Measurements from ENCODE around the gene LRP3.
"Not testable (repeated sequence)": the region's sequence is repeated elsewhere in the genome, so short reads cannot be mapped to it uniquely, and the experiment has no call there.

LRP3 gene

GRCh38 chr19:33189453-33189852, 4.7 kb upstream of the LRP3 start:
- ChIA-PET POLR2A (interaction anchor here (1.7 kb wide), 1 partner anchor 13 kb away, joined by 5 read pairs; no protein-coding TSS in a partner anchor), CTCF (interaction anchor here (0.9 kb wide), 1 partner anchor 55 kb away, joined by 3 read pairs; no protein-coding TSS in a partner anchor)
- TF ChIP-seq L3MBTL2 (conservative IDR thresholded peaks at IDR 0.05): no peak
- TF ChIP-seq FOXM1 (IDR thresholded peaks at IDR 0.05; ENCODE audit: borderline replicate concordance): no peak
- TF ChIP-seq ARNT (IDR thresholded peaks at IDR 0.05): no peak
- no peak for TF ChIP-seq LEF1 (IDR thresholded peaks at IDR 0.05; ENCODE audit: borderline replicate concordance)
- no peak for TF ChIP-seq BHLHE40 (IDR thresholded peaks at IDR 0.05; ENCODE audit: borderline replicate concordance)
- no peak for TF ChIP-seq SP1 (IDR thresholded peaks at IDR 0.05)
- DNase-seq (ENCODE audit: extremely low spot score): no peak

- CTCF ChIA-PET: interaction anchor here (1.0 kb wide), 1 partner anchor 15 kb away, joined by 3 read pairs; no protein-coding TSS in a partner anchor
- DNase-seq (ENCODE audit: extremely low spot score); POLR2A ChIA-PET: not testable (repeated sequence)
These were observed 3.0 kb upstream of the LRP3 start for GRCh38 chr19:33191092-33191491.

- ChIA-PET CTCF (interaction anchor here (1.0 kb wide), 2 partner anchors 15 to 51 kb away, joined by 3 read pairs; no protein-coding TSS in a partner anchor), POLR2A (no interaction called here)
- TF ChIP-seq BHLHE40 (IDR thresholded peaks at IDR 0.05; ENCODE audit: borderline replicate concordance) (no peak), FOXM1 (IDR thresholded peaks at IDR 0.05; ENCODE audit: borderline replicate concordance) (no peak), ZNF384 (IDR thresholded peaks at IDR 0.05) (no peak)
- DNase-seq (ENCODE audit: extremely low spot score): no peak
These were observed 2.6 kb upstream of the LRP3 start for GRCh38 chr19:33191501-33191900.

- ChIA-PET CTCF (interaction anchor here (1.0 kb wide), 2 partner anchors 16 to 51 kb away, joined by 3 read pairs; no protein-coding TSS in a partner anchor), POLR2A (no interaction called here)
These were observed 2.1 kb upstream of the LRP3 start for GRCh38 chr19:33192010-33192409.

GRCh38 chr19:33193269-33193864, 763 bp upstream of the LRP3 start:
- POLR2A ChIA-PET: interaction anchor here (0.8 to 1.0 kb wide), 2 partner anchors 17 kb away, joined by 3 read pairs; no protein-coding TSS in a partner anchor
- TF ChIP-seq L3MBTL2 (conservative IDR thresholded peaks at IDR 0.05) (no peak), CTBP1 (IDR thresholded peaks at IDR 0.05; ENCODE audit: borderline replicate concordance) (no peak), BHLHE40 (IDR thresholded peaks at IDR 0.05; ENCODE audit: borderline replicate concordance) (no peak), ARNT (IDR thresholded peaks at IDR 0.05) (no peak), SP1 (IDR thresholded peaks at IDR 0.05) (no peak), LEF1 (IDR thresholded peaks at IDR 0.05; ENCODE audit: borderline replicate concordance) (no peak), FOXK2 (IDR thresholded peaks at IDR 0.05) (no peak), PKNOX1 (IDR thresholded peaks at IDR 0.05) (no peak), HDGF (IDR thresholded peaks at IDR 0.05; ENCODE audit: borderline replicate concordance) (no peak), TARDBP (IDR thresholded peaks at IDR 0.05) (no peak), FOXM1 (IDR thresholded peaks at IDR 0.05; ENCODE audit: borderline replicate concordance) (no peak), ELF4 (IDR thresholded peaks at IDR 0.05) (no peak), SUZ12 (IDR thresholded peaks at IDR 0.05) (no peak), ZNF384 (IDR thresholded peaks at IDR 0.05) (no peak)
- no peak for DNase-seq (ENCODE audit: extremely low spot score)
- CTCF ChIA-PET: interaction anchor here (0.7 to 1.5 kb wide), 2 partner anchors 9 to 217 kb away, joined by 4 read pairs; no protein-coding TSS in a partner anchor

More at GRCh38 chr19:33192010-33192409, 2.1 kb upstream of the LRP3 start:
- no peak for TF ChIP-seq FOXA1 (IDR thresholded peaks at IDR 0.05)
- no peak for TF ChIP-seq L3MBTL2 (conservative IDR thresholded peaks at IDR 0.05)
- TF ChIP-seq TARDBP (IDR thresholded peaks at IDR 0.05): no peak
- TF ChIP-seq LEF1 (IDR thresholded peaks at IDR 0.05; ENCODE audit: borderline replicate concordance): no peak
- TF ChIP-seq FOXK2 (IDR thresholded peaks at IDR 0.05): no peak
- DNase-seq (ENCODE audit: extremely low spot score): no peak

GRCh38 chr19:33194532-33194885, 379 bp downstream of the LRP3 start:
- no peak for TF ChIP-seq NFRKB (IDR thresholded peaks at IDR 0.05)
- TF ChIP-seq FOXA1 (IDR thresholded peaks at IDR 0.05): no peak
- TF ChIP-seq CTBP1 (IDR thresholded peaks at IDR 0.05; ENCODE audit: borderline replicate concordance): no peak
- no peak for TF ChIP-seq ELF4 (IDR thresholded peaks at IDR 0.05)
- no peak for TF ChIP-seq TARDBP (IDR thresholded peaks at IDR 0.05)
- no peak for TF ChIP-seq LEF1 (IDR thresholded peaks at IDR 0.05; ENCODE audit: borderline replicate concordance)
- no peak for TF ChIP-seq PKNOX1 (IDR thresholded peaks at IDR 0.05)
- no peak for TF ChIP-seq SUZ12 (IDR thresholded peaks at IDR 0.05)
- TF ChIP-seq SP1 (IDR thresholded peaks at IDR 0.05): no peak
- TF ChIP-seq L3MBTL2 (conservative IDR thresholded peaks at IDR 0.05): no peak
- no peak for TF ChIP-seq BHLHE40 (IDR thresholded peaks at IDR 0.05; ENCODE audit: borderline replicate concordance)
- TF ChIP-seq FOXM1 (IDR thresholded peaks at IDR 0.05; ENCODE audit: borderline replicate concordance): no peak
- TF ChIP-seq FOXK2 (IDR thresholded peaks at IDR 0.05): no peak
- TF ChIP-seq ZNF384 (IDR thresholded peaks at IDR 0.05): no peak
- no peak for TF ChIP-seq ARNT (IDR thresholded peaks at IDR 0.05)
- TF ChIP-seq HDGF (IDR thresholded peaks at IDR 0.05; ENCODE audit: borderline replicate concordance): no peak
- CTCF ChIA-PET: interaction anchor here (2.2 kb wide), 1 partner anchor 10 kb away, joined by 8 read pairs; no protein-coding TSS in a partner anchor
- POLR2A ChIA-PET: interaction anchor here (1.0 to 1.3 kb wide), 2 partner anchors 14 to 18 kb away, joined by 3 to 4 read pairs; no protein-coding TSS in a partner anchor
- DNase-seq (ENCODE audit: extremely low spot score): no peak

Measured in HEK293T (cell line).